SKM-1 treated with dmso at 0.1 percent for 144 hours (cell line): ENCODE measurements around the gene MSL3B.

ENCODE experiments used
- DNase-seq: peaks from one replicate; lab custom pipeline; 2025; ENCODE audit not compliant: unreplicated experiment; lab: John Stamatoyannopoulos, UW

Gene MSL3B

GRCh38 chr2:233818639-233819621 is 49.3 kb downstream of the MSL3B start:
- DNase-seq = no peak

- no peak for DNase-seq
These were observed 50.1 kb downstream of the MSL3B start for GRCh38 chr2:233817995-233818638.

GRCh38 chr2:233817361-233817911 is 50.8 kb downstream of the MSL3B start:
- DNase-seq = no peak

GRCh38 chr2:233816771-233817170 is 51.4 kb downstream of the MSL3B start:
- no peak for DNase-seq

GRCh38 chr2:233816334-233816733 is 51.9 kb downstream of the MSL3B start:
- DNase-seq = no peak

- no peak for DNase-seq
These were observed 52.3 kb downstream of the MSL3B start for GRCh38 chr2:233815861-233816260.
